Keratinocyte (primary cell): ENCODE measurements around the gene KLK7. TPM values are rescaled to one million over a fixed set of nuclear protein-coding genes. Genes with fewer than 3 reads are reported as not detected.

ENCODE experiments used
- DNase-seq: peaks from one replicate; pipeline ENCODE4 v3.0.0-alpha.2; 2011; ENCODE audit warnings: low read depth, missing footprints, low spot score
- FAIRE-seq: peaks from 2 replicates; lab custom pipeline; 2011; peaks lifted over from hg19 to GRCh38; lab: Jason Lieb, UNC
- H2AFZ ChIP-seq: 2 replicates; pipeline ENCODE4 v1.6.0; 2012; ENCODE audit warnings: low read length, control low read depth, inconsistent platforms; ENCODE audit not compliant: control insufficient read depth
- H3K27ac ChIP-seq: 2 replicates; pipeline ENCODE4 v1.5.1; 2011; ENCODE audit warnings: low read length; ENCODE audit not compliant: control insufficient read depth, insufficient read depth
- H3K27me3 ChIP-seq: 3 replicates; pipeline ENCODE4 v1.6.0; 2011; ENCODE audit warnings: low read length; ENCODE audit not compliant: control insufficient read depth, insufficient read depth; ENCODE audit errors: extremely low read depth
- H3K36me3 ChIP-seq, 2 experiments: 2 replicates in 1 of 2; 3 replicates in 1 of 2; pipeline ENCODE4 v1.5.1; 2011; ENCODE audit warnings: low read length in 2 of 2, mild to moderate bottlenecking in 1 of 2; ENCODE audit not compliant: control insufficient read depth in 2 of 2, insufficient read depth in 2 of 2; ENCODE audit errors: extremely low read depth in 1 of 2
- H3K4me1 ChIP-seq: 3 replicates; pipeline ENCODE4 v1.5.1; 2011; ENCODE audit warnings: low read length; ENCODE audit not compliant: control insufficient read depth, insufficient read depth; ENCODE audit errors: extremely low read depth
- H3K4me2 ChIP-seq: 3 replicates; pipeline ENCODE4 v1.6.0; 2011; ENCODE audit warnings: low read depth, low read length; ENCODE audit not compliant: control insufficient read depth, insufficient read depth; ENCODE audit errors: extremely low read depth
- H3K4me3 ChIP-seq, 3 experiments: fragments of 200-600 bp in 1 of 3; sonication (generic) in 1 of 3; 2 replicates in 2 of 3; 3 replicates in 1 of 3; pipeline ENCODE4 v1.5.1; 2011 to 2016; ENCODE audit warnings: low read length in 3 of 3, mild to moderate bottlenecking in 3 of 3, control low read depth in 2 of 3, inconsistent platforms in 1 of 3, low read depth in 1 of 3, mixed read lengths in 1 of 3, mixed run types in 1 of 3, moderate library complexity in 1 of 3; ENCODE audit not compliant: control insufficient read depth in 2 of 3, insufficient read depth in 2 of 3; ENCODE audit errors: extremely low read depth in 1 of 3
- H3K79me2 ChIP-seq: 2 replicates; pipeline ENCODE4 v1.6.0; 2012; ENCODE audit warnings: low read length; ENCODE audit not compliant: control insufficient read depth, insufficient read depth
- H3K9ac ChIP-seq: 3 replicates; pipeline ENCODE4 v1.6.0; 2011; ENCODE audit warnings: low read length; ENCODE audit not compliant: control insufficient read depth, insufficient read depth; ENCODE audit errors: extremely low read depth
- H3K9me1 ChIP-seq: 3 replicates; pipeline ENCODE4 v1.6.0; 2011; ENCODE audit warnings: low read length; ENCODE audit not compliant: control insufficient read depth, insufficient read depth; ENCODE audit errors: extremely low read depth
- H3K9me3 ChIP-seq: 2 replicates; pipeline ENCODE4 v1.5.1; 2012; ENCODE audit warnings: low read depth, low read length; ENCODE audit not compliant: control insufficient read depth
- H4K20me1 ChIP-seq: 3 replicates; pipeline ENCODE4 v1.6.0; 2011; ENCODE audit warnings: low read length; ENCODE audit not compliant: control insufficient read depth, insufficient read depth; ENCODE audit errors: extremely low read depth
- EZH2 ChIP-seq: IDR thresholded peaks from one replicate; pipeline ENCODE4 v1.6.1; 2012; ENCODE audit warnings: inconsistent platforms, mild to moderate bottlenecking, low read length, moderate library complexity
- dilution Hi-C: fragments of 300-500 bp; cut with MboI; formaldehyde crosslinking; loops from one replicate; pipeline ENCODE4 v1.7.0; 2020; ENCODE audit warnings: low sequenced_read_pairs; ENCODE audit not compliant: extremely low pct_ligation_motif_present
- polyA plus RNA-seq, 5 experiments: library from polyadenylated mRNA; depleted of rRNA in 3 of 5; stranded (reverse) in 3 of 5; stranded (forward) in 1 of 5; unstranded in 1 of 5; fragments of >200 nt; gene quantifications; 1 replicate in 1 of 5; 2 replicates in 3 of 5; 3 replicates in 1 of 5; pipeline versions ENCODE4 v1.2.1 to v1.2.3, GENCODE V29; 2011 to 2012; ENCODE audit warnings: missing spikeins in 2 of 5, low read depth in 1 of 5, low replicate concordance in 1 of 5
- TF ChIP-seq, protein P1 (sequence below), 3 experiments: IDR thresholded peaks in 1 of 3; conservative IDR thresholded peaks in 1 of 3; optimal IDR thresholded peaks in 1 of 3; 2 replicates in 2 of 3; 3 replicates in 1 of 3; pipeline versions ENCODE3 to v1.5.1; 2011; ENCODE audit warnings: low read length in 3 of 3, mild to moderate bottlenecking in 3 of 3, moderate library complexity in 2 of 3, control low read depth in 1 of 3, inconsistent platforms in 1 of 3; ENCODE audit not compliant: insufficient read depth in 2 of 3; ENCODE audit errors: extremely low read depth in 1 of 3

The KLK7 gene
- polyA plus RNA-seq, 1 donor (not counting 4 experiments of a cell fraction or from before 2014, with no cell fraction given), result 29.2 TPM

DNA sequence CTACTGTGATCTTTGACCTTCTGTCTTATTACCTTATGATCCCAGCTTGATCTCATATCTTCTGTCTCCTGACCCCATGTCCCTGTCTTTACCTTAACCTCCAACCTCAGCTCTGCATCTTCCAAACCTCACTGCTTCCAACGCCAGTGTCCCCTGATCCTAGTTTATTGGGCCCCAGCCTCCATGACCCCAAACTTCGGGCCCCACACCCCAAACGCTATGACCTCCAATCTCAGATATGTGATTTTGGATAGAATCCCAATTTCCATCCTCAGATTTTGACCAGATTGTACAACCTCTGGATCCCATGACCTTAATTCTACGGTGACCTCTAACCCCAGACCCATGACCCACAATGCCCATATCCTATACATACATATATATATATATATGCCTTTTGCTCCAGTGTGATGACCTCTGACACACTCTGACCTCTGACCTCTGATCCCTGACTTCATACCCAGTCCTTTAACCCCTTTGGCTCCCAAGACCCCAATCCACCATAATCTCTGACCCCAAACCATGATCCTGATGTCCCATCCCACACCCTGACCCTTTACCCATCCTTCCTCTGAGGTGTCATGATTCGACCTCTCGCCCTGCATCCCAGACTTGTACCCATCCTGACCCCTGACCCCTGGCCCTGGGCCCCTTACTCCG is 47.6 kb upstream of the KLK7 start:
- no peak overlapping the region for H3K9ac ChIP-seq
- TF ChIP-seq EZH2, result no peak
- TF ChIP-seq, protein P1, sequence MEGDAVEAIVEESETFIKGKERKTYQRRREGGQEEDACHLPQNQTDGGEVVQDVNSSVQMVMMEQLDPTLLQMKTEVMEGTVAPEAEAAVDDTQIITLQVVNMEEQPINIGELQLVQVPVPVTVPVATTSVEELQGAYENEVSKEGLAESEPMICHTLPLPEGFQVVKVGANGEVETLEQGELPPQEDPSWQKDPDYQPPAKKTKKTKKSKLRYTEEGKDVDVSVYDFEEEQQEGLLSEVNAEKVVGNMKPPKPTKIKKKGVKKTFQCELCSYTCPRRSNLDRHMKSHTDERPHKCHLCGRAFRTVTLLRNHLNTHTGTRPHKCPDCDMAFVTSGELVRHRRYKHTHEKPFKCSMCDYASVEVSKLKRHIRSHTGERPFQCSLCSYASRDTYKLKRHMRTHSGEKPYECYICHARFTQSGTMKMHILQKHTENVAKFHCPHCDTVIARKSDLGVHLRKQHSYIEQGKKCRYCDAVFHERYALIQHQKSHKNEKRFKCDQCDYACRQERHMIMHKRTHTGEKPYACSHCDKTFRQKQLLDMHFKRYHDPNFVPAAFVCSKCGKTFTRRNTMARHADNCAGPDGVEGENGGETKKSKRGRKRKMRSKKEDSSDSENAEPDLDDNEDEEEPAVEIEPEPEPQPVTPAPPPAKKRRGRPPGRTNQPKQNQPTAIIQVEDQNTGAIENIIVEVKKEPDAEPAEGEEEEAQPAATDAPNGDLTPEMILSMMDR (optimal IDR thresholded peaks at IDR 0.05 in 1 of 3, IDR thresholded peaks at IDR 0.05 in 1 of 3, conservative IDR thresholded peaks at IDR 0.05 in 1 of 3; ENCODE audit: extremely low read depth in 1 of 3, insufficient read depth in 2 of 3, low read length in 3 of 3), result no peak
- no peak for DNase-seq
- H3K4me1 ChIP-seq, result peaks cover 12% of the 10 kb centered on the region
- H3K27ac ChIP-seq, result no peak overlapping the region
- H3K36me3 ChIP-seq, result no peaks in the 10 kb centered on the region
- no peaks in the 10 kb centered on the region for H3K9me1 ChIP-seq
- no peak overlapping the region for H2AFZ ChIP-seq
- H3K4me2 ChIP-seq, result no peak overlapping the region
- no peaks in the 10 kb centered on the region for H3K9me3 ChIP-seq
- no peak for FAIRE-seq
- dilution Hi-C loops, result no loop called here
- peaks cover 3% of the 10 kb centered on the region for H3K27me3 ChIP-seq
- no peaks in the 10 kb centered on the region for H3K79me2 ChIP-seq
- H3K4me3 ChIP-seq, result no peak overlapping the region
- H4K20me1 ChIP-seq, result no peaks in the 10 kb centered on the region

DNA sequence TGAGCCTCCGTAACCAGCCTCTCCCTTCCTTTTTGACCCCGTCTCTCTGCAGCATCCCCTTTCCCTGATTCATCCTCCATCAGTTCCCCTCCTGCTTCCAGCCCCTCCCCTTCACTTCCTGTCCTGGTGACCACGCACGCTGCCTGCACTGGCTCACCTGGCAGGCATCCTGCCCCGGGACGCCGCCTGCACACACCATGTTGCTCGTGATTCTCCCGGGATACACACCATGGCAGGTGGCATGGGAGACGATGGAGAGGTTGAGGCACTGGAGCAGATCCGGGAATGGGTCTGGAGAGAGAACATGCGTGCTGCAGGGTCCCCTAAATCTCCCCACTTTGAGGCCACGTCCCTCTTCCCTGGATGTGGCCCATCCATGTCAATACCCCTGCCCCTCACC is 46.9 kb upstream of the KLK7 start:
- H3K9ac ChIP-seq, result no peak overlapping the region
- no peak overlapping the region for H3K27ac ChIP-seq
- no peaks in the 10 kb centered on the region for H3K36me3 ChIP-seq
- H2AFZ ChIP-seq, result no peak overlapping the region
- no peaks in the 10 kb centered on the region for H3K9me1 ChIP-seq
- DNase-seq, result no peak
- H3K4me3 ChIP-seq, result no peak overlapping the region
- H3K4me2 ChIP-seq, result no peak overlapping the region
- H4K20me1 ChIP-seq, result no peaks in the 10 kb centered on the region
- dilution Hi-C loops, result no loop called here
- FAIRE-seq, result no peak
- peaks cover 18% of the 10 kb centered on the region for H3K4me1 ChIP-seq
- H3K27me3 ChIP-seq, result peaks cover 9% of the 10 kb centered on the region
- no peaks in the 10 kb centered on the region for H3K9me3 ChIP-seq
- no peaks in the 10 kb centered on the region for H3K79me2 ChIP-seq
- TF ChIP-seq, protein P1 (optimal IDR thresholded peaks at IDR 0.05 in 1 of 3, IDR thresholded peaks at IDR 0.05 in 1 of 3, conservative IDR thresholded peaks at IDR 0.05 in 1 of 3; ENCODE audit: extremely low read depth in 1 of 3, insufficient read depth in 2 of 3, low read length in 3 of 3), result no peak
- no peak for TF ChIP-seq EZH2
